Cardiac fibroblast (primary cell): Measurements from ENCODE around the gene PRDM5.
"Not testable (repeated sequence)": the region's sequence is repeated elsewhere in the genome, so short reads cannot be mapped to it uniquely, and the experiment has no call there.

Experiments used
- DNase-seq, 2 donors: peaks; one replicate each; pipeline versions ENCODE4 v3.0.0 to v3.0.0-alpha.2; 2010; ENCODE audit warnings: low read depth in 2 of 2
- H3K4me3 ChIP-seq, 2 donors: replicated peaks in 1 of 2; 1 replicate in 1 of 2; 2 replicates in 1 of 2; pipeline ENCODE4 v1.5.1; 2011; ENCODE audit warnings: low read depth in 2 of 2, low read length in 2 of 2, mild to moderate bottlenecking in 2 of 2, moderate library complexity in 1 of 2
- CTCF ChIP-seq: IDR thresholded peaks from one replicate; pipeline ENCODE4 v1.5.1; 2011; ENCODE audit warnings: low read depth, mild to moderate bottlenecking, low read length, inconsistent platforms

The PRDM5 gene

GRCh38 chr4:120761070-120761469, 161.5 kb downstream of the PRDM5 start:
- no peak for DNase-seq
- no peak overlapping the region for H3K4me3 ChIP-seq
- TF ChIP-seq CTCF, result no peak

- no peak overlapping the region for H3K4me3 ChIP-seq
- DNase-seq, result no peak
- no peak for TF ChIP-seq CTCF
These were observed 162.5 kb downstream of the PRDM5 start for GRCh38 chr4:120760047-120760446.

- no peak for DNase-seq
- TF ChIP-seq CTCF, result no peak
- no peak overlapping the region for H3K4me3 ChIP-seq
These were observed 166.7 kb downstream of the PRDM5 start for GRCh38 chr4:120755864-120756263.

- no peak overlapping the region for H3K4me3 ChIP-seq
- no peak for TF ChIP-seq CTCF
- no peak for DNase-seq
These were observed 167.9 kb downstream of the PRDM5 start for GRCh38 chr4:120754590-120754989.

- no peak overlapping the region for H3K4me3 ChIP-seq
- DNase-seq, result peak in 1 of 2 donors; percentile 11
- TF ChIP-seq CTCF, result no peak
These were observed 168.7 kb downstream of the PRDM5 start for GRCh38 chr4:120753854-120754253.

- no peak for TF ChIP-seq CTCF
- no peak overlapping the region for H3K4me3 ChIP-seq
- DNase-seq, result no peak
These were observed 172.4 kb downstream of the PRDM5 start for GRCh38 chr4:120750152-120750525.

- TF ChIP-seq CTCF, result no peak
- DNase-seq, result no peak
- no peak overlapping the region for H3K4me3 ChIP-seq
These were observed 172.9 kb downstream of the PRDM5 start for GRCh38 chr4:120749445-120750151.

GRCh38 chr4:120741636-120742035, 180.9 kb downstream of the PRDM5 start:
- H3K4me3 ChIP-seq, DNase-seq: not testable (repeated sequence)
